Left ventricle myocardium inferior (tissue), 1 donor: ENCODE measurements around the gene AJAP1. TPM values are rescaled to one million over a fixed set of nuclear protein-coding genes. Genes with fewer than 3 reads are reported as not detected.
A peak's percentile ranks its signal among the peaks of the same experiment; 100 is the strongest.

ENCODE experiments used
- DNase-seq: peaks from one replicate; pipeline ENCODE4 v3.0.0-alpha.2; 2020
- H3K27ac ChIP-seq: fragments of 200-600 bp; replicated peaks from 2 replicates; pipeline ENCODE4 v1.8.0; 2021
- H3K27me3 ChIP-seq: fragments of 200-600 bp; 2 replicates; pipeline ENCODE4 v1.8.0; 2021; ENCODE audit warnings: low read depth
- H3K36me3 ChIP-seq: fragments of 200-600 bp; 2 replicates; pipeline ENCODE4 v1.8.0; 2021
- H3K4me1 ChIP-seq: fragments of 200-600 bp; 2 replicates; pipeline ENCODE4 v1.8.0; 2021
- H3K4me3 ChIP-seq: fragments of 200-600 bp; 2 replicates; pipeline ENCODE4 v1.8.0; 2021; ENCODE audit warnings: mild to moderate bottlenecking, moderate library complexity
- H3K9me3 ChIP-seq: fragments of 200-600 bp; replicated peaks from 2 replicates; pipeline ENCODE4 v1.8.0; 2021
- intact Hi-C: fragments of 100-400 bp; cut with micrococcal nuclease; formaldehyde crosslinking; loops from one replicate; pipeline ENCODE4 v1.11.0; 2022
- long read RNA-seq: library from polyadenylated mRNA; unstranded; transcript quantifications from one replicate; pipeline ENCODE4 v2.0.0, GENCODE V29; 2021
- total RNA-seq: library from RNA; stranded (reverse); fragmentation: NEBNext Ultra II Directional; extraction: Animal tissue kit (Norgen Biotek cat#: 25700); gene quantifications from one replicate; pipeline ENCODE4 v1.2.1, GENCODE V29; 2021
- TF ChIP-seq, protein P1 (sequence below): fragments of 200-600 bp; IDR thresholded peaks from 2 replicates; pipeline ENCODE4 v1.8.0; 2021; ENCODE audit warnings: antibody characterized with exemption, mild to moderate bottlenecking, borderline replicate concordance
- donor health status: DM: no; HTN: yes; CAD: no; lungs with severe emphysema.

AJAP1 gene, protein sequence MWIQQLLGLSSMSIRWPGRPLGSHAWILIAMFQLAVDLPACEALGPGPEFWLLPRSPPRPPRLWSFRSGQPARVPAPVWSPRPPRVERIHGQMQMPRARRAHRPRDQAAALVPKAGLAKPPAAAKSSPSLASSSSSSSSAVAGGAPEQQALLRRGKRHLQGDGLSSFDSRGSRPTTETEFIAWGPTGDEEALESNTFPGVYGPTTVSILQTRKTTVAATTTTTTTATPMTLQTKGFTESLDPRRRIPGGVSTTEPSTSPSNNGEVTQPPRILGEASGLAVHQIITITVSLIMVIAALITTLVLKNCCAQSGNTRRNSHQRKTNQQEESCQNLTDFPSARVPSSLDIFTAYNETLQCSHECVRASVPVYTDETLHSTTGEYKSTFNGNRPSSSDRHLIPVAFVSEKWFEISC
- total RNA-seq = 0.16 TPM
- long read RNA-seq = 0 reads

DNA sequence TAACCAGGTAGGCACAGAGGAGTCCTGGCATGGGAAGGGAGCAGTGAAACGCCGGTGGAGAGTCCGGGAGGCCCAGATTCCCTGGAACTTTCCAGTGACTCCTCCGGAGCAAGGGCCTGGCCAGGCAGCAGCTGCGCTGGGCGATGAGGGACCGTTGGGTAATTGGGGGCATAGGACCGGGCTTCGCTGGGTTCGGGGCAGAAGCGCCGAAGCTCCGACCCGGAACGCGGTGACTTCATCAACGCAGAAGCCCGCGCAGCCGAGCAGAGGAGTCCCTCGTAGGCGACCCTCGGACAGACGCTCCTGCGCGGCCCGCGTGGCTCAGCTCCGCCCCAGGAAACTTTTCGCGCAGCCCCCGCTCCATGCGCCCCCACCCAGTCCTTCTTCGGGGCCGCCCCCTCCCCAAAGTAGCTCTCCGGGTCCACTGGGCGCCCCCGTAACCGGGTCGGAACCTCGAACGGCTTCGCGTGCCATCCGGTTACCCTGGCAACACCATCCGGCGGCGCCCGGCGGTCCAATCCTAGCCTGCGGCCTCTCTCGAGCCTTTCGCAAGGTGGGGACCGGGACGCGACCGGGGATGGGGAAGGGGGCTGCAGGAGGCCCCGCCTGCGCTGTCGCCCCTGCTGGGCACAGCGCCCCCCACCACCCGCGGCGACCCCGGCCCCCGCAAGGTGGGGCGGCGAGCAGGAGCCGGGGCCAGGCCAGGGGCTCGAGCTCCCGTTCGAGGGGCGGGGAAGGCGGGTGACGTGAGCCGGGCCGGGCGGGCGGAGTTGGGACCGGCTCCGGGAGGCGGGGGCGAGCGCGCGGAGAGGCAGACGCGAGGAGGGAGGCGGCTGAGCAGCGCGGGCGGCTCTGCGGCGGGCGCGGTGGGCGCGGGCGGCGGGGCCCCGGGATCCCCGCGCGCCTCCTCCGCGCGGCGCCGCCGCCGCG, at the start of gene AJAP1:
Gene AJAP1 (plus strand): TSS at position 814 of the 930 bp plus-strand sequence. CDS start 817 bp downstream, outside the sequence.
- H3K27me3 ChIP-seq = peaks cover 98% of the 10 kb centered on the region
- TF ChIP-seq, protein P1, sequence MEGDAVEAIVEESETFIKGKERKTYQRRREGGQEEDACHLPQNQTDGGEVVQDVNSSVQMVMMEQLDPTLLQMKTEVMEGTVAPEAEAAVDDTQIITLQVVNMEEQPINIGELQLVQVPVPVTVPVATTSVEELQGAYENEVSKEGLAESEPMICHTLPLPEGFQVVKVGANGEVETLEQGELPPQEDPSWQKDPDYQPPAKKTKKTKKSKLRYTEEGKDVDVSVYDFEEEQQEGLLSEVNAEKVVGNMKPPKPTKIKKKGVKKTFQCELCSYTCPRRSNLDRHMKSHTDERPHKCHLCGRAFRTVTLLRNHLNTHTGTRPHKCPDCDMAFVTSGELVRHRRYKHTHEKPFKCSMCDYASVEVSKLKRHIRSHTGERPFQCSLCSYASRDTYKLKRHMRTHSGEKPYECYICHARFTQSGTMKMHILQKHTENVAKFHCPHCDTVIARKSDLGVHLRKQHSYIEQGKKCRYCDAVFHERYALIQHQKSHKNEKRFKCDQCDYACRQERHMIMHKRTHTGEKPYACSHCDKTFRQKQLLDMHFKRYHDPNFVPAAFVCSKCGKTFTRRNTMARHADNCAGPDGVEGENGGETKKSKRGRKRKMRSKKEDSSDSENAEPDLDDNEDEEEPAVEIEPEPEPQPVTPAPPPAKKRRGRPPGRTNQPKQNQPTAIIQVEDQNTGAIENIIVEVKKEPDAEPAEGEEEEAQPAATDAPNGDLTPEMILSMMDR = no peak
- DNase-seq = no peak
- no peaks in the 10 kb centered on the region for H3K36me3 ChIP-seq
- intact Hi-C loops = no loop called here
- H3K4me3 ChIP-seq = peak within 1 kb of the TSS; percentile 57
- no peaks in the 10 kb centered on the region for H3K9me3 ChIP-seq
- H3K27ac ChIP-seq = no peak within 1 kb of the TSS
- peaks cover 31% of the 10 kb centered on the region for H3K4me1 ChIP-seq

DNA sequence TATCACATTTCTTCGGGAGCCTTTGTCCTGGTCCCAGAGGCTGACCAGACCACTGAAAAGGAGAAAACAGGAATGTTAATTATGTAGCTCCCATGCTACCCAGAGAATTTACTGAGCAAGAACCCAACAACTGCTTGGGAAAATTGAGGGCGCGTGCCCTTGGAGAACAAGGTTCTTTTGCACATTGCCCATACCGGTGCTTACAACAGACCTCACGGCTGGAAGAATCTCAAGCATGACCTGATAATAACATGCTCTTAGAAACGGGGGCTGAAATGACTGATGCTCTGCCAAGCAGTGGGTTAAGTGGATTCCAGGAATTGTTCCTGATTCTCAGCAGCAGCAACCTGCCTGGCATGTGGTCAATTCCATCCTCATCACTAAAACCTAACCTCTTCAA, 49.3 kb upstream of the AJAP1 start:
- no peak for DNase-seq
- H3K27me3 ChIP-seq = peaks cover 98% of the 10 kb centered on the region

DNA sequence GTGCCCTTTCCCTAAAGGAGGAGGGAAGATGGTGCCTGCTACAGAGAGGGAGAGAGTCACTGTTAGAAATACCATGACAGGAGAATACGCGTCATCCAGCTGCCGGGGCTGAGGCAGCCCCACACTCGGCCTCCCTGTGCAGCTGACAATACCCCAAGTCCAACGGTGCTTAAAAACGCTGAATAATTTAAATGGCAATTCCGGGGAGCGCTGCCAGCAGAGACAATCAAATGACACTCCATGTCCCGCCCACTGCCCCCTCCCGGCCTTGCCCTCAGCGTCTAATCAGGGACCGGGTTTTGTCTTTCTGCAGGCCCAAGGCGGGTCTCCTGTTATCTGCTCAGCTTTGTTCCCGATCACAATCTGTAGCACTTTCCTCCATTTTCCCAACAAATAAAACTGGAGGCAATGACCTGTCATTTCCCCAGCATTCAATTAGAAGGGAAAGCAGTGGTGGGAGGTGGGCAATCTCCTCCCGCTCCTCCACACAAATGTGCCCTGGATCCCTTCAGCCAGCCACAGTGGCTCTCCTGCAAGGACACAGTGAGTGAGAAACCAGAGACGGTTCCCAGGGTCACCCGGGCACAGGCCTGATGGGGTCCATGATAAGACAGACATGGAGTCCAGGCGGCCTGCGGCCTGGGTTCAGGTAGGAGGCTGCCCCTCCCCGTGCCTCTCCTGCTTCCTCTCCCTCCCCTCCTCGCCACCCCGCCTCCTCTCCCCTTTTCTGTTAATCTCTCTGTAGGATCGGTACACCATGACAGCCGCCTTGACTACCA, 42.7 kb upstream of the AJAP1 start:
- H3K27me3 ChIP-seq = peaks cover 59% of the 10 kb centered on the region
- H3K4me1 ChIP-seq = no peaks in the 10 kb centered on the region
- H3K27ac ChIP-seq = no peak overlapping the region
- TF ChIP-seq, protein P1 = no peak
- no peaks in the 10 kb centered on the region for H3K36me3 ChIP-seq
- no peak for DNase-seq
- H3K9me3 ChIP-seq = peaks cover 27% of the 10 kb centered on the region
- intact Hi-C loops = no loop called here
- H3K4me3 ChIP-seq = no peak overlapping the region

More for the DNA sequence above, 49.3 kb upstream of the AJAP1 start:
- intact Hi-C loops = no loop called here
- TF ChIP-seq, protein P1 = no peak
- H3K9me3 ChIP-seq = peaks cover 16% of the 10 kb centered on the region
- no peaks in the 10 kb centered on the region for H3K36me3 ChIP-seq
- no peak overlapping the region for H3K27ac ChIP-seq
- H3K4me3 ChIP-seq = no peak overlapping the region
- H3K4me1 ChIP-seq = no peaks in the 10 kb centered on the region

DNA sequence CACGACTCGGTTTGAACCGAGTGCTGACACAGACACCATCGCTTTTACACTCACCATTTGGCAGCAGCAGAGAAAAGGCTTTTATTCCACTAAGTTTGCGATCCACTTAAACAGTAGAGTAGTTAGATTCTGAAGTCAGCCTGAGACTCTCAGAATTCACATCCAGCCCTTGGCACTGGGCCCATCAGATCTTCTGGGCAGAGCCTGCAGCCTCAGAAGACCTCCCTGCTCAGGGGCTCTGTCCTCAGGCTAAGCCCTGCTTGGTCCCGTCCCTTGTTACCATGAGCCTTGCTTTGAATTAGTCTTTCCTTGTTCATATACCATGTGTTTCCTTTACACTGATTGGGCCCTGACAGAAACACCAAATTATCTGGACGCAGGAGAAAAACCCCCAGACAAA, 41.4 kb upstream of the AJAP1 start:
- H3K4me1 ChIP-seq = no peaks in the 10 kb centered on the region

More for the DNA sequence above, 41.4 kb upstream of the AJAP1 start:
- no peak for DNase-seq
- TF ChIP-seq, protein P1 = no peak
- Histone ChIP-seq H3K4me3 (no peak overlapping the region), H3K9me3 (peaks cover 27% of the 10 kb centered on the region), H3K27me3 (peaks cover 46% of the 10 kb centered on the region), H3K36me3 (no peaks in the 10 kb centered on the region), H3K27ac (no peak overlapping the region)
- intact Hi-C loops = no loop called here
